Sigmoid colon (tissue), 7 donors: ENCODE results near the gene RPL7A. TPM values are rescaled to one million over a fixed set of nuclear protein-coding genes. Genes with fewer than 3 reads are reported as not detected.

Experiments used
- DNase-seq: peaks from one replicate; pipeline ENCODE4 v3.0.0-alpha.2; 2019
- H3K27ac ChIP-seq, 4 donors: fragments of 200-600 bp; sonication (generic); one replicate each; pipeline ENCODE4 v1.5.1; 2016 to 2019; ENCODE audit warnings: mild to moderate bottlenecking in 1 of 4
- H3K27me3 ChIP-seq, 3 donors: fragments of 200-600 bp; sonication (generic); one replicate each; pipeline ENCODE4 v1.5.1; 2019; ENCODE audit warnings: mild to moderate bottlenecking in 1 of 3
- H3K36me3 ChIP-seq, 4 donors: fragments of 200-600 bp; sonication (generic); one replicate each; pipeline ENCODE4 v1.5.1; 2016 to 2019
- H3K4me1 ChIP-seq, 4 donors: fragments of 200-600 bp; sonication (generic); one replicate each; pipeline ENCODE4 v1.5.1; 2017 to 2019
- H3K4me3 ChIP-seq, 4 donors: fragments of 200-600 bp; sonication (generic); one replicate each; pipeline ENCODE4 v1.5.1; 2017 to 2019; ENCODE audit warnings: mild to moderate bottlenecking in 2 of 4, moderate library complexity in 1 of 4
- H3K9me3 ChIP-seq, 4 donors: fragments of 200-600 bp in 3 of 4; sonication (generic) in 3 of 4; one replicate each; pipeline versions ENCODE4 v1.5.1 to v1.6.1; 2013 to 2019
- CTCF ChIP-seq, 4 experiments: fragments of 450-650 bp in 3 of 4; fragments of 200-600 bp in 1 of 4; IDR thresholded peaks; one replicate each; pipeline ENCODE4 v1.5.1; 2016 to 2019; ENCODE audit warnings: antibody characterized with exemption in 4 of 4, mild to moderate bottlenecking in 3 of 4, moderate library complexity in 2 of 4
- EP300 ChIP-seq, 4 donors: sonication (generic); formaldehyde crosslinking; IDR thresholded peaks; one replicate each; pipeline ENCODE4 v1.6.1; 2017; ENCODE audit warnings: antibody characterized with exemption in 4 of 4
- POLR2A ChIP-seq, 2 donors: fragments of 450-650 bp; IDR thresholded peaks; one replicate each; pipeline ENCODE4 v1.6.1; 2016; ENCODE audit warnings: antibody characterized with exemption in 2 of 2, mild to moderate bottlenecking in 2 of 2, moderate library complexity in 2 of 2
- POLR2AphosphoS5 ChIP-seq, 4 donors: sonication (generic); formaldehyde crosslinking; IDR thresholded peaks; one replicate each; pipeline ENCODE4 v1.6.1; 2017; ENCODE audit warnings: antibody characterized with exemption in 4 of 4
- WGBS, 2 donors: extraction: QIAGEN DNeasy Blood & Tissue Kit; methylation state at CpG; one replicate each; pipeline ENCODE4 v1.1.7; 2013; 5-methylcytosine and 5-hydroxymethylcytosine counted together
- intact Hi-C: fragments of 100-400 bp; cut with DNase I; formaldehyde crosslinking; loops from one replicate; pipeline ENCODE4 v1.15.1; 2023
- polyA plus RNA-seq, 3 donors: library from polyadenylated mRNA; stranded (reverse); fragments of 200-250 nt; gene quantifications; one replicate each; pipeline ENCODE4 v1.2.3, GENCODE V29; 2013
- total RNA-seq, 4 donors: library from RNA; depleted of rRNA; stranded (reverse); fragments of >200 nt; gene quantifications; one replicate each; pipeline ENCODE4 v1.1.0, GENCODE V29; 2016
- donor health status: healthy with polysubstance abuse.
- donor health status: Bipolar disorder and iron deficiency.
- donor health status: healthy.

Gene RPL7A
- total and polyA plus RNA-seq, 7 donors: 2,027 to 4,020 (median 2,494) TPM

- peaks cover 0 to 36% (median 29%) of the 10 kb centered on the region in 4 donors for H3K4me1 ChIP-seq
- no peak overlapping the region for H3K27ac ChIP-seq
- no peak for DNase-seq
- no peak overlapping the region for H3K4me3 ChIP-seq
- no peaks in the 10 kb centered on the region for H3K9me3 ChIP-seq
- peaks cover 0 to 7% (median 0%) of the 10 kb centered on the region in 4 donors for H3K36me3 ChIP-seq
- intact Hi-C loops: loop anchor here (2.0 to 5.0 kb wide), 2 partner anchors 40 to 81 kb away; partner anchors contain the start of genes CACFD1 and REXO4
- H3K27me3 ChIP-seq: no peaks in the 10 kb centered on the region
- WGBS, 2 donors: 72 to 82% methylated on average over 6 of the region's 6 CpGs
- TF ChIP-seq EP300 (IDR thresholded peaks at IDR 0.05) (no peak), POLR2AphosphoS5 (IDR thresholded peaks at IDR 0.05) (no peak), POLR2A (IDR thresholded peaks at IDR 0.05) (no peak)
Measured at GRCh38 chr9:133377721-133378216, 29.8 kb downstream of the RPL7A start.

GRCh38 chr9:133378408-133378962 is 30.5 kb downstream of the RPL7A start:
- no peak for DNase-seq
- Histone ChIP-seq H3K27ac (no peak overlapping the region), H3K36me3 (no peaks in the 10 kb centered on the region), H3K4me3 (no peak overlapping the region), H3K4me1 (peaks cover 0 to 29% (median 22%) of the 10 kb centered on the region in 4 donors), H3K27me3 (no peaks in the 10 kb centered on the region), H3K9me3 (no peaks in the 10 kb centered on the region)
- WGBS, 2 donors: 83% methylated on average over 1 of the region's 1 CpG
- TF ChIP-seq EP300 (IDR thresholded peaks at IDR 0.05) (no peak), CTCF (IDR thresholded peaks at IDR 0.05) (no peak), POLR2A (IDR thresholded peaks at IDR 0.05) (no peak), POLR2AphosphoS5 (IDR thresholded peaks at IDR 0.05) (no peak)
- intact Hi-C loops: loop anchor here (5.0 kb wide), 1 partner anchor 39 kb away; the partner anchor contains the start of gene REXO4

GRCh38 chr9:133379153-133380086 is 31.4 kb downstream of the RPL7A start:
- intact Hi-C loops: loop anchor here (5.0 kb wide), 1 partner anchor 38 kb away; the partner anchor contains the start of gene REXO4
- no peak for DNase-seq
- Histone ChIP-seq H3K27ac (no peak overlapping the region), H3K4me3 (no peak overlapping the region), H3K27me3 (no peaks in the 10 kb centered on the region), H3K4me1 (peaks cover 0 to 22% (median 14%) of the 10 kb centered on the region in 4 donors), H3K9me3 (no peaks in the 10 kb centered on the region), H3K36me3 (no peaks in the 10 kb centered on the region)
- 93 to 96% methylated on average over 14 of the region's 14 CpGs for whole genome bisulfite sequencing, 2 donors
- TF ChIP-seq EP300 (IDR thresholded peaks at IDR 0.05) (no peak), POLR2A (IDR thresholded peaks at IDR 0.05) (no peak), POLR2AphosphoS5 (IDR thresholded peaks at IDR 0.05) (no peak), CTCF (IDR thresholded peaks at IDR 0.05) (no peak)

GRCh38 chr9:133380734-133381133 is 32.7 kb downstream of the RPL7A start:
- H3K27ac ChIP-seq: no peak overlapping the region
- DNase-seq: no peak
- no peaks in the 10 kb centered on the region for H3K27me3 ChIP-seq
- intact Hi-C loops: no loop called here
- H3K36me3 ChIP-seq: no peaks in the 10 kb centered on the region
- no peak overlapping the region for H3K4me3 ChIP-seq
- WGBS, 2 donors: 81 to 87% methylated on average over 4 of the region's 4 CpGs
- H3K4me1 ChIP-seq: peaks cover 0 to 11% (median 6%) of the 10 kb centered on the region in 4 donors
- TF ChIP-seq POLR2A (IDR thresholded peaks at IDR 0.05) (no peak), POLR2AphosphoS5 (IDR thresholded peaks at IDR 0.05) (no peak), CTCF (IDR thresholded peaks at IDR 0.05) (no peak)
- no peaks in the 10 kb centered on the region for H3K9me3 ChIP-seq
